Cardiac muscle cell (in vitro differentiated cells and primary cell): Measurements from ENCODE around the gene RGS7. TPM values are rescaled to one million over a fixed set of nuclear protein-coding genes. Genes with fewer than 3 reads are reported as not detected.

ENCODE experiments used
- DNase-seq, 2 donors: peaks; one replicate each; pipeline versions ENCODE4 v3.0.0 to v3.0.0-alpha.2; 2010 to 2017; ENCODE audit warnings: low read depth in 1 of 2, low spot score in 1 of 2
- H3K27ac ChIP-seq: fragments of 200-600 bp; sonication (generic); 2 replicates; pipeline ENCODE4 v1.5.1; 2016
- H3K27me3 ChIP-seq: fragments of 200-600 bp; sonication (generic); 2 replicates; pipeline ENCODE4 v1.6.0; 2016; ENCODE audit warnings: control low read depth
- H3K36me3 ChIP-seq: fragments of 200-600 bp; sonication (generic); 2 replicates; pipeline ENCODE4 v1.5.1; 2016; ENCODE audit warnings: control low read depth
- H3K4me1 ChIP-seq: fragments of 200-600 bp; sonication (generic); 2 replicates; pipeline ENCODE4 v1.8.1; 2017; ENCODE audit warnings: low read depth, mild to moderate bottlenecking, mixed run types
- H3K4me3 ChIP-seq: fragments of 200-600 bp; sonication (generic); 2 replicates; pipeline ENCODE4 v1.5.1; 2016; ENCODE audit warnings: mild to moderate bottlenecking
- H3K9me3 ChIP-seq: fragments of 200-600 bp; sonication (generic); 2 replicates; pipeline ENCODE4 v1.5.1; 2017; ENCODE audit warnings: low read depth, mild to moderate bottlenecking, control low read depth
- CTCF ChIP-seq: IDR thresholded peaks from 2 replicates; pipeline ENCODE4 v1.5.1; 2012; ENCODE audit warnings: low read depth, mild to moderate bottlenecking, low read length
- polyA plus RNA-seq: library from polyadenylated mRNA; unstranded; fragments of >200 nt; fragmentation: Nextera tagmentation; extraction: Ambion mirVana; gene quantifications from 2 replicates; pipeline ENCODE4 v1.2.1, GENCODE V29; 2016
- total RNA-seq: library from RNA; depleted of rRNA; stranded (reverse); fragments of >200 nt; gene quantifications from 2 replicates; pipeline ENCODE4 v1.2.3, GENCODE V29; 2016

RGS7 gene
- total and polyA plus RNA-seq, 2 experiments from 2014 or later, result not detected

- Histone ChIP-seq H3K36me3 (no peaks in the 10 kb centered on the region), H3K27me3 (no peaks in the 10 kb centered on the region), H3K4me3 (no peak overlapping the region), H3K4me1 (no peaks in the 10 kb centered on the region), H3K27ac (no peak overlapping the region), H3K9me3 (no peaks in the 10 kb centered on the region)
- no peak for TF ChIP-seq CTCF
- no peak for DNase-seq
Observed at GRCh38 chr1:241022366-241022765, 334.6 kb downstream of the RGS7 start.

GRCh38 chr1:241020851-241021697, 335.9 kb downstream of the RGS7 start:
- TF ChIP-seq CTCF, result no peak
- no peak overlapping the region for H3K4me3 ChIP-seq
- no peaks in the 10 kb centered on the region for H3K9me3 ChIP-seq
- H3K36me3 ChIP-seq, result no peaks in the 10 kb centered on the region
- H3K4me1 ChIP-seq, result no peaks in the 10 kb centered on the region
- no peak overlapping the region for H3K27ac ChIP-seq
- H3K27me3 ChIP-seq, result no peaks in the 10 kb centered on the region
- no peak for DNase-seq

- Histone ChIP-seq H3K36me3 (no peaks in the 10 kb centered on the region), H3K27me3 (no peaks in the 10 kb centered on the region), H3K4me1 (no peaks in the 10 kb centered on the region), H3K9me3 (no peaks in the 10 kb centered on the region), H3K27ac (no peak overlapping the region), H3K4me3 (no peak overlapping the region)
- no peak for TF ChIP-seq CTCF
- DNase-seq, result no peak
Observed at GRCh38 chr1:241012708-241013340, 344.2 kb downstream of the RGS7 start.

GRCh38 chr1:241007668-241008067, 349.3 kb downstream of the RGS7 start:
- DNase-seq, result no peak
- H3K36me3 ChIP-seq, result no peaks in the 10 kb centered on the region
- no peaks in the 10 kb centered on the region for H3K27me3 ChIP-seq
- TF ChIP-seq CTCF, result no peak
- no peak overlapping the region for H3K4me3 ChIP-seq
- H3K4me1 ChIP-seq, result no peaks in the 10 kb centered on the region
- no peaks in the 10 kb centered on the region for H3K9me3 ChIP-seq
- no peak overlapping the region for H3K27ac ChIP-seq

- Histone ChIP-seq H3K27me3 (no peaks in the 10 kb centered on the region), H3K4me1 (no peaks in the 10 kb centered on the region), H3K9me3 (no peaks in the 10 kb centered on the region), H3K4me3 (no peak overlapping the region), H3K27ac (no peak overlapping the region), H3K36me3 (no peaks in the 10 kb centered on the region)
- no peak for TF ChIP-seq CTCF
- no peak for DNase-seq
Observed at GRCh38 chr1:240999826-241000225, 357.2 kb downstream of the RGS7 start.
